Neural cell (in vitro differentiated cells): ENCODE data around the gene MYO3B.

Experiments
- EP300 ChIP-seq: fragments of 450-650 bp; conservative IDR thresholded peaks from 2 replicates; pipeline ENCODE4 v1.6.1; 2014; ENCODE audit warnings: antibody characterized with exemption, mild to moderate bottlenecking, moderate library complexity; ENCODE audit not compliant: poor library complexity, severe bottlenecking
- EZH2 ChIP-seq: fragments of 200-600, 300-800 bp; shearing (Covaris generic), sonication (generic); IDR thresholded peaks from 2 replicates; pipeline ENCODE4 v1.6.1; 2014; ENCODE audit warnings: antibody characterized with exemption, low read length, borderline replicate concordance, mild to moderate bottlenecking; ENCODE audit not compliant: insufficient read depth, poor library complexity, severe bottlenecking
- POLR2AphosphoS5 ChIP-seq: IDR thresholded peaks from 2 replicates; pipeline ENCODE4 v1.6.1; 2012
- RAD21 ChIP-seq: fragments of 450-650 bp; conservative IDR thresholded peaks from 2 replicates; pipeline ENCODE4 v1.6.1; 2014; ENCODE audit warnings: antibody characterized with exemption, mild to moderate bottlenecking, moderate library complexity
- SMC3 ChIP-seq: fragments of 450-650 bp; conservative IDR thresholded peaks from 2 replicates; pipeline ENCODE4 v1.6.1; 2014; ENCODE audit warnings: antibody characterized with exemption, mild to moderate bottlenecking, moderate library complexity; ENCODE audit not compliant: poor library complexity
- TF ChIP-seq, protein P1 (sequence below): fragments of 450-650 bp; IDR thresholded peaks from 2 replicates; pipeline ENCODE4 v1.5.1; 2014; ENCODE audit warnings: antibody characterized with exemption, mild to moderate bottlenecking, moderate library complexity; ENCODE audit not compliant: poor library complexity, severe bottlenecking

DNA sequence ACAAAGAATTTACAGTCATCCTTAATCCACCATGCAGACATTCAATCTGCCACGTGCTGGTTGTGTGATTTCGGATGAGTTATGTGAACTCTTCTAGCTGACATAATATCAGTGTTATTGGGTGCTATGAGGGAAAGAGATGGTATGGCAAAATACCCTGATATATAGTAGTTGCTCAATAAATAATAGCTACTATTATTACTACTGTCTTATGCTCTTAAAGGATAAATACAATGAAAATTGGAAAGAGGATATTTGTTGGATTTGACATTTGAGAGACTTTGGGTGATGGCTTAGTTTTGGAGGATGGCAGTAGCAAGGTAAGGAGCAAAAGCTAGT, 86.5 kb downstream of the MYO3B start:
- TF ChIP-seq, protein P1, sequence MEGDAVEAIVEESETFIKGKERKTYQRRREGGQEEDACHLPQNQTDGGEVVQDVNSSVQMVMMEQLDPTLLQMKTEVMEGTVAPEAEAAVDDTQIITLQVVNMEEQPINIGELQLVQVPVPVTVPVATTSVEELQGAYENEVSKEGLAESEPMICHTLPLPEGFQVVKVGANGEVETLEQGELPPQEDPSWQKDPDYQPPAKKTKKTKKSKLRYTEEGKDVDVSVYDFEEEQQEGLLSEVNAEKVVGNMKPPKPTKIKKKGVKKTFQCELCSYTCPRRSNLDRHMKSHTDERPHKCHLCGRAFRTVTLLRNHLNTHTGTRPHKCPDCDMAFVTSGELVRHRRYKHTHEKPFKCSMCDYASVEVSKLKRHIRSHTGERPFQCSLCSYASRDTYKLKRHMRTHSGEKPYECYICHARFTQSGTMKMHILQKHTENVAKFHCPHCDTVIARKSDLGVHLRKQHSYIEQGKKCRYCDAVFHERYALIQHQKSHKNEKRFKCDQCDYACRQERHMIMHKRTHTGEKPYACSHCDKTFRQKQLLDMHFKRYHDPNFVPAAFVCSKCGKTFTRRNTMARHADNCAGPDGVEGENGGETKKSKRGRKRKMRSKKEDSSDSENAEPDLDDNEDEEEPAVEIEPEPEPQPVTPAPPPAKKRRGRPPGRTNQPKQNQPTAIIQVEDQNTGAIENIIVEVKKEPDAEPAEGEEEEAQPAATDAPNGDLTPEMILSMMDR: no peak
- TF ChIP-seq POLR2AphosphoS5 (no peak), EZH2 (no peak), SMC3 (no peak), EP300 (no peak), RAD21 (no peak)
